Measurements from ENCODE around the gene IL26. TPM values are rescaled to one million over a fixed set of nuclear protein-coding genes. Genes with fewer than 3 reads are reported as not detected.

Gene IL26
- total and polyA plus RNA-seq, 4 donors, result not detected

DNA sequence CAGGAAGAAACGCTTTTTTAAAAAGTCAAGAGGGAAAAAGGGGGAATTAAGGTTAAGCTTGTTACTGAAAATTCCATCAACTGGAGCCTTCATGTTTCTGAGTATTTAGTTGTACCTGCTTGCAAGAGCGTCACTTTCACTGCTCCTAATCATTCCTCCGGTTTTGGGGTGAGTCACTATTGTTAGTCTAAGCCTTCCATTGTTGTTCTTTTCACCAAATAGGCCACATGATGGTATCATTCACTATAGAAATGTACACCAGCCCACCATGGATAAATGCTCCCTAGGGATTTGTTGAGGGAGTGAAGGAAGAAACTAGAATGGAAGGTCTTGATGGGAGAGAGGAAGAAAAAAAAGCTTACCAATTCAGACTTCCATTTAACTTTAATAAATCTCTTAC is 24.8 kb upstream of the IL26 start:
- Histone ChIP-seq H3K36me3 (ENCODE audit: control insufficient read depth in 4 of 4, insufficient read depth in 4 of 4, low read length in 4 of 4) (no peaks in the 10 kb centered on the region), H3K4me1 (ENCODE audit: control insufficient read depth in 5 of 5, insufficient read depth in 5 of 5, low read length in 5 of 5) (peaks cover 0 to 13% (median 0%) of the 10 kb centered on the region in 5 donors), H3K27ac (ENCODE audit: low read depth in 1 of 2, low read length in 1 of 2) (no peak overlapping the region), H3K27me3 (ENCODE audit: control insufficient read depth in 3 of 3, insufficient read depth in 3 of 3, low read length in 2 of 3) (no peaks in the 10 kb centered on the region), H3K9me3 (ENCODE audit: control insufficient read depth in 4 of 4, insufficient read depth in 3 of 4, low read length in 3 of 4) (no peaks in the 10 kb centered on the region), H3K9ac (ENCODE audit: insufficient read depth in 1 of 2, low read length in 2 of 2) (no peak overlapping the region), H3K4me3 (no peak overlapping the region)
- DNase-seq (no peak), ATAC-seq (ENCODE audit: insufficient read depth, low FRiP score) (no peak)
- WGBS, 2 donors, result 84 to 87% methylated on average over 3 of the region's 3 CpGs
- TF ChIP-seq, protein P1, sequence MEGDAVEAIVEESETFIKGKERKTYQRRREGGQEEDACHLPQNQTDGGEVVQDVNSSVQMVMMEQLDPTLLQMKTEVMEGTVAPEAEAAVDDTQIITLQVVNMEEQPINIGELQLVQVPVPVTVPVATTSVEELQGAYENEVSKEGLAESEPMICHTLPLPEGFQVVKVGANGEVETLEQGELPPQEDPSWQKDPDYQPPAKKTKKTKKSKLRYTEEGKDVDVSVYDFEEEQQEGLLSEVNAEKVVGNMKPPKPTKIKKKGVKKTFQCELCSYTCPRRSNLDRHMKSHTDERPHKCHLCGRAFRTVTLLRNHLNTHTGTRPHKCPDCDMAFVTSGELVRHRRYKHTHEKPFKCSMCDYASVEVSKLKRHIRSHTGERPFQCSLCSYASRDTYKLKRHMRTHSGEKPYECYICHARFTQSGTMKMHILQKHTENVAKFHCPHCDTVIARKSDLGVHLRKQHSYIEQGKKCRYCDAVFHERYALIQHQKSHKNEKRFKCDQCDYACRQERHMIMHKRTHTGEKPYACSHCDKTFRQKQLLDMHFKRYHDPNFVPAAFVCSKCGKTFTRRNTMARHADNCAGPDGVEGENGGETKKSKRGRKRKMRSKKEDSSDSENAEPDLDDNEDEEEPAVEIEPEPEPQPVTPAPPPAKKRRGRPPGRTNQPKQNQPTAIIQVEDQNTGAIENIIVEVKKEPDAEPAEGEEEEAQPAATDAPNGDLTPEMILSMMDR (IDR thresholded peaks at IDR 0.05; ENCODE audit: control extremely low read depth, extremely low read depth), result no peak

DNA sequence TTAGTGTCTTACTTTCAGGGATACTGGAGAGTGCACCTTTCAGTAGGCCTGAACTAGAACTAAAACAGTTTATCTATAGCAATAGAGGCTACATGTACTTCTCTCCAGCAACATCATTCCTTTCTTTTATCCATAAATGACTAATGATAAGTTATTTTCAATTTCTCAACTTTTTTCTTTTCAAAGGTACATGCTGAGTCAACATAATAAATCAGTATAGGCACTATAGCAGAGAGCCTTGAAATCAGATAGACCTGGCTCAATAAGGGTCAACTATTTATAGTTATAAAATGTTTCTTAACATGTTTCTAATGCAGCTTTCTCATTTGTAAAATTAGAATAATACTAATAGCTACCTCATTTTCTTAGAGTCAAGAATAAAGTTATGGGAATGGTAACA is 22.2 kb upstream of the IL26 start:
- no peak overlapping the region for H3K27ac ChIP-seq (ENCODE audit: low read depth in 1 of 2, low read length in 1 of 2)
- H3K4me3 ChIP-seq, result no peak overlapping the region
- H3K27me3 ChIP-seq (ENCODE audit: control insufficient read depth in 3 of 3, insufficient read depth in 3 of 3, low read length in 2 of 3), result no peaks in the 10 kb centered on the region
- no peaks in the 10 kb centered on the region for H3K9me3 ChIP-seq (ENCODE audit: control insufficient read depth in 4 of 4, insufficient read depth in 3 of 4, low read length in 3 of 4)
- no peak overlapping the region for H3K9ac ChIP-seq (ENCODE audit: insufficient read depth in 1 of 2, low read length in 2 of 2)
- DNase-seq (no peak), ATAC-seq (ENCODE audit: insufficient read depth, low FRiP score) (no peak)
- TF ChIP-seq, protein P1 (IDR thresholded peaks at IDR 0.05; ENCODE audit: control extremely low read depth, extremely low read depth), result no peak
- H3K36me3 ChIP-seq (ENCODE audit: control insufficient read depth in 4 of 4, insufficient read depth in 4 of 4, low read length in 4 of 4), result no peaks in the 10 kb centered on the region
- peaks cover 0 to 23% (median 0%) of the 10 kb centered on the region in 5 donors for H3K4me1 ChIP-seq (ENCODE audit: control insufficient read depth in 5 of 5, insufficient read depth in 5 of 5, low read length in 5 of 5)

DNA sequence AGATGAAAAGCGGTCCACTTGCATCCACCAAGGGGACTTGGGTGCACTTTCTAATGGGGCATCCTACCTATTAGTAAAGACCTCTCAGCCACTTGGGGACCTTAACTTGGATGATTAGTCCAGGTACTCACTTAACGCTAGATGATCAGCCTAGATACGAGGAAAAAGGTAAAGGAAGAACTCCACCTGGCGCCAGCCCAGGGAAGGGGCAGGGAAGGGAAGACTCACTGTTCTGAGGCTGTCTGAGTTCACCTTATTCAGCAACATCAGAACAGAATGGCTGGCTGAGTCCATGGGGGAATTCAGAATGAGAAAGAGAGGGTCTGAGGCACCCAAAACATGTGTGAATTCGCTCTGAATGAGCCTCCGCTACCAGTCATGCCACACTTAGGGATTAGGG is 20.7 kb upstream of the IL26 start:
- TF ChIP-seq, protein P1 (IDR thresholded peaks at IDR 0.05; ENCODE audit: control extremely low read depth, extremely low read depth), result no peak
- Histone ChIP-seq H3K27me3 (ENCODE audit: control insufficient read depth in 3 of 3, insufficient read depth in 3 of 3, low read length in 2 of 3) (no peaks in the 10 kb centered on the region), H3K4me3 (no peak overlapping the region), H3K36me3 (ENCODE audit: control insufficient read depth in 4 of 4, insufficient read depth in 4 of 4, low read length in 4 of 4) (no peaks in the 10 kb centered on the region), H3K27ac (ENCODE audit: low read depth in 1 of 2, low read length in 1 of 2) (no peak overlapping the region), H3K9ac (ENCODE audit: insufficient read depth in 1 of 2, low read length in 2 of 2) (peak overlapping the region in 1 of 2 donors; percentile 1), H3K4me1 (ENCODE audit: control insufficient read depth in 5 of 5, insufficient read depth in 5 of 5, low read length in 5 of 5) (peaks cover 0 to 27% (median 0%) of the 10 kb centered on the region in 5 donors), H3K9me3 (ENCODE audit: control insufficient read depth in 4 of 4, insufficient read depth in 3 of 4, low read length in 3 of 4) (no peaks in the 10 kb centered on the region)
- no peak for DNase-seq
- ATAC-seq (ENCODE audit: insufficient read depth, low FRiP score), result no peak
- 95 to 96% methylated on average over 6 of the region's 6 CpGs for WGBS, 2 donors

Measured in lung (tissue), 12 donors.